Measurements from ENCODE around the gene MTHFR. TPM values are rescaled to one million over a fixed set of nuclear protein-coding genes. Genes with fewer than 3 reads are reported as not detected.

Gene MTHFR
- total and polyA plus RNA-seq, 7 donors, result 6.6 to 38.3 (median 24.2) TPM

- Histone ChIP-seq H3K4me3 (peak overlapping the region; percentile 49 to 77 (median 58)), H3K9me3 (no peaks in the 10 kb centered on the region), H3K4me1 (peaks cover 0 to 53% (median 51%) of the 10 kb centered on the region in 4 donors), H3K36me3 (peaks cover 9 to 39% (median 14%) of the 10 kb centered on the region in 4 donors), H3K27ac (peak overlapping the region; percentile 95 to 99 (median 97)), H3K27me3 (no peaks in the 10 kb centered on the region)
- intact Hi-C loops (cut with DNase I), result loop anchor here (1.0 to 10.0 kb wide), 4 partner anchors 12 to 528 kb away; partner anchors contain the start of genes AGTRAP, FBXO2, FBXO44 and UBIAD1
- TF ChIP-seq POLR2A (IDR thresholded peaks at IDR 0.05), result peak; percentile 45 to 59
- peak; percentile 70 to 89 (median 86) for TF ChIP-seq POLR2AphosphoS5 (IDR thresholded peaks at IDR 0.05)
- TF ChIP-seq CTCF (IDR thresholded peaks at IDR 0.05), result no peak
- peak in 1 of 4 donors; percentile 36 for TF ChIP-seq EP300 (IDR thresholded peaks at IDR 0.05)
- 15 to 22% methylated on average over 28 of the region's 28 CpGs for WGBS, 2 donors
- peak; percentile 98 for DNase-seq
Measured at GRCh38 chr1:11802973-11803885, 2.5 kb downstream of the MTHFR start.

GRCh38 chr1:11802616-11802972 lies 3.2 kb downstream of the MTHFR start:
- Histone ChIP-seq H3K4me3 (peak overlapping the region; percentile 49 to 77 (median 58)), H3K27me3 (no peaks in the 10 kb centered on the region), H3K9me3 (no peaks in the 10 kb centered on the region), H3K4me1 (peaks cover 0 to 52% (median 47%) of the 10 kb centered on the region in 4 donors), H3K27ac (peak overlapping the region; percentile 95 to 99 (median 97)), H3K36me3 (peaks cover 9 to 39% (median 14%) of the 10 kb centered on the region in 4 donors)
- intact Hi-C loops (cut with DNase I), result loop anchor here (2.0 to 10.0 kb wide), 3 partner anchors 66 to 528 kb away; partner anchors contain the start of genes AGTRAP, FBXO2, FBXO44 and UBIAD1
- DNase-seq, result no peak
- no peak for TF ChIP-seq EP300 (IDR thresholded peaks at IDR 0.05)
- TF ChIP-seq POLR2AphosphoS5 (IDR thresholded peaks at IDR 0.05), result peak; percentile 40 to 74 (median 53)
- TF ChIP-seq CTCF (IDR thresholded peaks at IDR 0.05), result no peak
- TF ChIP-seq POLR2A (IDR thresholded peaks at IDR 0.05), result no peak
- 48 to 59% methylated on average over 6 of the region's 6 CpGs for WGBS, 2 donors

- peaks cover 12 to 48% (median 16%) of the 10 kb centered on the region in 4 donors for H3K36me3 ChIP-seq
- H3K27me3 ChIP-seq, result no peaks in the 10 kb centered on the region
- peaks cover 0 to 40% (median 36%) of the 10 kb centered on the region in 4 donors for H3K4me1 ChIP-seq
- H3K9me3 ChIP-seq, result no peaks in the 10 kb centered on the region
- 95% methylated on average over 21 of the region's 21 CpGs for WGBS, 2 donors
- intact Hi-C loops (cut with DNase I), result loop anchor here (5.0 to 10.0 kb wide), 2 partner anchors 149 to 526 kb away; partner anchors contain the start of genes FBXO2, FBXO44 and UBIAD1
- TF ChIP-seq POLR2AphosphoS5 (IDR thresholded peaks at IDR 0.05), result no peak
- TF ChIP-seq CTCF (IDR thresholded peaks at IDR 0.05), result no peak
- TF ChIP-seq EP300 (IDR thresholded peaks at IDR 0.05), result no peak
- TF ChIP-seq POLR2A (IDR thresholded peaks at IDR 0.05), result no peak
- DNase-seq, result peak; percentile 64
- H3K27ac ChIP-seq, result no peak overlapping the region
- H3K4me3 ChIP-seq, result no peak overlapping the region
Measured at GRCh38 chr1:11800756-11801433, 4.9 kb downstream of the MTHFR start.

GRCh38 chr1:11800391-11800755 lies 5.4 kb downstream of the MTHFR start:
- H3K27me3 ChIP-seq, result no peaks in the 10 kb centered on the region
- no peaks in the 10 kb centered on the region for H3K9me3 ChIP-seq
- H3K36me3 ChIP-seq, result peaks cover 17 to 53% (median 20%) of the 10 kb centered on the region in 4 donors
- intact Hi-C loops (cut with DNase I), result loop anchor here (5.0 to 10.0 kb wide), 2 partner anchors 148 to 526 kb away; partner anchors contain the start of genes FBXO2, FBXO44 and UBIAD1
- no peak for TF ChIP-seq POLR2AphosphoS5 (IDR thresholded peaks at IDR 0.05)
- DNase-seq, result no peak
- whole genome bisulfite sequencing, 2 donors, result 89 to 97% methylated on average over 8 of the region's 8 CpGs
- no peak overlapping the region for H3K27ac ChIP-seq
- no peak overlapping the region for H3K4me3 ChIP-seq
- H3K4me1 ChIP-seq, result peaks cover 0 to 39% (median 36%) of the 10 kb centered on the region in 4 donors

Data from sigmoid colon (tissue), 7 donors.